ENCODE measurements around the gene SLC30A1.

- TF ChIP-seq CTCF (IDR thresholded peaks at IDR 0.05 in 2 of 3, conservative IDR thresholded peaks at IDR 0.05 in 1 of 3; ENCODE audit: control insufficient read depth in 2 of 3, extremely low read depth in 1 of 3, insufficient read depth in 1 of 3, low read depth in 3 of 3, low read length in 3 of 3) (no peak), ZNF274 (IDR thresholded peaks at IDR 0.05; ENCODE audit: insufficient read depth, insufficient read length) (no peak), SP1 (IDR thresholded peaks at IDR 0.05; ENCODE audit: low read depth, low read length) (no peak), BHLHE40 (IDR thresholded peaks at IDR 0.05; ENCODE audit: borderline replicate concordance in 1 of 2, low read depth in 2 of 2, low read length in 1 of 2) (no peak), CBX3 (IDR thresholded peaks at IDR 0.05; ENCODE audit: borderline replicate concordance, low read depth) (no peak), HDGF (IDR thresholded peaks at IDR 0.05) (no peak), ZBTB40 (IDR thresholded peaks at IDR 0.05; ENCODE audit: borderline replicate concordance) (no peak), RAD21 (IDR thresholded peaks at IDR 0.05; ENCODE audit: insufficient read depth, low read depth, low read length) (no peak), JUNB (IDR thresholded peaks at IDR 0.05) (no peak)
These were observed 25.4 kb downstream of the SLC30A1 start for GRCh38 chr1:211553549-211553948.
